ENCODE data around the gene SELENOH.

SELENOH gene

GRCh38 chr11:57773026-57773598, 31.8 kb downstream of the SELENOH start (continued):
- TF ChIP-seq ZNF449 (tag by site-specific recombination; IDR thresholded peaks at IDR 0.05) = no peak
- TF ChIP-seq ZNF138 (tag by site-specific recombination; IDR thresholded peaks at IDR 0.05; ENCODE audit: borderline replicate concordance) = no peak
- TF ChIP-seq ZNF768 (tag by site-specific recombination; IDR thresholded peaks at IDR 0.05) = no peak
- TF ChIP-seq REPIN1 (tag by site-specific recombination; IDR thresholded peaks at IDR 0.05; ENCODE audit: low read depth) = no peak
- TF ChIP-seq PRDM10 (tag by site-specific recombination; IDR thresholded peaks at IDR 0.05) = no peak
- TF ChIP-seq OVOL3 (tag by site-specific recombination; IDR thresholded peaks at IDR 0.05) = no peak
- 0 out of 2 replicates have a peak, but pooled peaks have one; percentile 26 for TF ChIP-seq ZNF24 (tag by site-specific recombination; IDR thresholded peaks at IDR 0.05)
- no peak for TF ChIP-seq KLF7 (tag by site-specific recombination; IDR thresholded peaks at IDR 0.05; ENCODE audit: borderline replicate concordance)
- TF ChIP-seq ZNF48 (tag by site-specific recombination; IDR thresholded peaks at IDR 0.05) = no peak
- TF ChIP-seq ZIC2 (tag by site-specific recombination; IDR thresholded peaks at IDR 0.05) = no peak
- TF ChIP-seq ZNF621 (tag by site-specific recombination; IDR thresholded peaks at IDR 0.05) = no peak
- TF ChIP-seq ZNF394 (tag by site-specific recombination; IDR thresholded peaks at IDR 0.05; ENCODE audit: borderline replicate concordance) = peak; percentile 47; the same call in 1 of the 2 replicates
- TF ChIP-seq ZNF560 (tag by site-specific recombination; IDR thresholded peaks at IDR 0.05; ENCODE audit: borderline replicate concordance) = no peak
- no peak for TF ChIP-seq ZBTB1 (tag by site-specific recombination; IDR thresholded peaks at IDR 0.05)
- no peak for TF ChIP-seq ZNF366 (tag by site-specific recombination; conservative IDR thresholded peaks at IDR 0.05)
- TF ChIP-seq OSR2 (tag by site-specific recombination; IDR thresholded peaks at IDR 0.05) = no peak
- TF ChIP-seq, protein P1, sequence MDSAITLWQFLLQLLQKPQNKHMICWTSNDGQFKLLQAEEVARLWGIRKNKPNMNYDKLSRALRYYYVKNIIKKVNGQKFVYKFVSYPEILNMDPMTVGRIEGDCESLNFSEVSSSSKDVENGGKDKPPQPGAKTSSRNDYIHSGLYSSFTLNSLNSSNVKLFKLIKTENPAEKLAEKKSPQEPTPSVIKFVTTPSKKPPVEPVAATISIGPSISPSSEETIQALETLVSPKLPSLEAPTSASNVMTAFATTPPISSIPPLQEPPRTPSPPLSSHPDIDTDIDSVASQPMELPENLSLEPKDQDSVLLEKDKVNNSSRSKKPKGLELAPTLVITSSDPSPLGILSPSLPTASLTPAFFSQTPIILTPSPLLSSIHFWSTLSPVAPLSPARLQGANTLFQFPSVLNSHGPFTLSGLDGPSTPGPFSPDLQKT (IDR thresholded peaks at IDR 0.05; ENCODE audit: borderline replicate concordance, low read depth, low read length) = no peak
- TF ChIP-seq ZNF341 (tag by site-specific recombination; IDR thresholded peaks at IDR 0.05; ENCODE audit: low read depth) = no peak
- no peak for TF ChIP-seq ZNF549 (tag by site-specific recombination; IDR thresholded peaks at IDR 0.05)
- TF ChIP-seq, protein P2, sequence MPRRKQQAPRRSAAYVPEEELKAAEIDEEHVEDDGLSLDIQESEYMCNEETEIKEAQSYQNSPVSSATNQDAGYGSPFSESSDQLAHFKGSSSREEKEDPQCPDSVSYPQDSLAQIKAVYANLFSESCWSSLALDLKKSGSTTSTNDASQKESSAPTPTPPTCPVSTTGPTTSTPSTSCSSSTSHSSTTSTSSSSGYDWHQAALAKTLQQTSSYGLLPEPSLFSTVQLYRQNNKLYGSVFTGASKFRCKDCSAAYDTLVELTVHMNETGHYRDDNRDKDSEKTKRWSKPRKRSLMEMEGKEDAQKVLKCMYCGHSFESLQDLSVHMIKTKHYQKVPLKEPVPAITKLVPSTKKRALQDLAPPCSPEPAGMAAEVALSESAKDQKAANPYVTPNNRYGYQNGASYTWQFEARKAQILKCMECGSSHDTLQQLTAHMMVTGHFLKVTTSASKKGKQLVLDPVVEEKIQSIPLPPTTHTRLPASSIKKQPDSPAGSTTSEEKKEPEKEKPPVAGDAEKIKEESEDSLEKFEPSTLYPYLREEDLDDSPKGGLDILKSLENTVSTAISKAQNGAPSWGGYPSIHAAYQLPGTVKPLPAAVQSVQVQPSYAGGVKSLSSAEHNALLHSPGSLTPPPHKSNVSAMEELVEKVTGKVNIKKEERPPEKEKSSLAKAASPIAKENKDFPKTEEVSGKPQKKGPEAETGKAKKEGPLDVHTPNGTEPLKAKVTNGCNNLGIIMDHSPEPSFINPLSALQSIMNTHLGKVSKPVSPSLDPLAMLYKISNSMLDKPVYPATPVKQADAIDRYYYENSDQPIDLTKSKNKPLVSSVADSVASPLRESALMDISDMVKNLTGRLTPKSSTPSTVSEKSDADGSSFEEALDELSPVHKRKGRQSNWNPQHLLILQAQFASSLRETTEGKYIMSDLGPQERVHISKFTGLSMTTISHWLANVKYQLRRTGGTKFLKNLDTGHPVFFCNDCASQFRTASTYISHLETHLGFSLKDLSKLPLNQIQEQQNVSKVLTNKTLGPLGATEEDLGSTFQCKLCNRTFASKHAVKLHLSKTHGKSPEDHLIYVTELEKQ (tag by site-specific recombination; IDR thresholded peaks at IDR 0.05; ENCODE audit: borderline replicate concordance) = no peak
- TF ChIP-seq ZNF645 (tag by site-specific recombination; IDR thresholded peaks at IDR 0.05) = no peak
- TF ChIP-seq EGR2 (tag by site-specific recombination; IDR thresholded peaks at IDR 0.05; ENCODE audit: low read depth) = no peak

Data from HEK293 (cell line).